Measurements from ENCODE around the gene ITPKC.
A peak's percentile ranks its signal among the peaks of the same experiment; 100 is the strongest.

ITPKC gene

GRCh38 chr19:40716482-40717324 lies at the start of gene ITPKC, which contains the start of gene COQ8B:
Gene ITPKC (plus strand): TSS chr19:40717112. CDS start chr19:40717136, 24 bp downstream.
Gene COQ8B (minus strand): TSS chr19:40716886. CDS start chr19:40714632, 2,254 bp downstream.
- peak; percentile 100 for DNase-seq

- DNase-seq, result no peak
Observed at GRCh38 chr19:40667602-40668001, 49.3 kb upstream of the ITPKC start.

- DNase-seq, result no peak
Observed at GRCh38 chr19:40668991-40669614, 47.8 kb upstream of the ITPKC start.

GRCh38 chr19:40671404-40671803 lies 45.5 kb upstream of the ITPKC start:
- no peak for DNase-seq

- no peak for DNase-seq
Observed at GRCh38 chr19:40672038-40672437, 44.9 kb upstream of the ITPKC start.

GRCh38 chr19:40672573-40673299 lies 44.2 kb upstream of the ITPKC start:
- no peak for DNase-seq

- DNase-seq, result no peak
Observed at GRCh38 chr19:40673397-40673796, 43.5 kb upstream of the ITPKC start.

GRCh38 chr19:40674291-40674690 lies 42.6 kb upstream of the ITPKC start:
- no peak for DNase-seq

GRCh38 chr19:40677156-40677555 lies 39.8 kb upstream of the ITPKC start:
- DNase-seq, result no peak

GRCh38 chr19:40681039-40681438 lies 35.9 kb upstream of the ITPKC start:
- DNase-seq, result no peak

GRCh38 chr19:40682431-40682964 lies 34.4 kb upstream of the ITPKC start:
- DNase-seq, result no peak

GRCh38 chr19:40683437-40683836 lies 33.5 kb upstream of the ITPKC start:
- no peak for DNase-seq

- no peak for DNase-seq
Observed at GRCh38 chr19:40684280-40684679, 32.6 kb upstream of the ITPKC start.

- no peak for DNase-seq
Observed at GRCh38 chr19:40685016-40685526, 31.8 kb upstream of the ITPKC start.

- DNase-seq, result no peak
Observed at GRCh38 chr19:40685563-40685962, 31.3 kb upstream of the ITPKC start.

GRCh38 chr19:40686882-40687524 lies 29.9 kb upstream of the ITPKC start:
- DNase-seq, result no peak

GRCh38 chr19:40687525-40688016 lies 29.3 kb upstream of the ITPKC start:
- no peak for DNase-seq

GRCh38 chr19:40688309-40688708 lies 28.6 kb upstream of the ITPKC start:
- no peak for DNase-seq

GRCh38 chr19:40688987-40689338 lies 27.9 kb upstream of the ITPKC start:
- no peak for DNase-seq

- no peak for DNase-seq
Observed at GRCh38 chr19:40689339-40690049, 27.4 kb upstream of the ITPKC start.

GRCh38 chr19:40690050-40690692 lies 26.7 kb upstream of the ITPKC start, which contains the start of gene NUMBL:
Gene NUMBL (minus strand): TSS chr19:40690651. CDS start chr19:40690483, 168 bp downstream.
- no peak for DNase-seq

Measured in activated naive CD4-positive, alpha-beta T cell treated with anti-CD3 and anti-CD28 coated beads, Interleukin-2, amount 50 U/mL, for 16 hours (primary cell).